GM12874 (cell line): ENCODE results near the gene ACTA1.

ENCODE experiments used
- TF ChIP-seq, protein P1 (sequence below): IDR thresholded peaks from 2 replicates; pipeline ENCODE4 v1.5.1; 2011; ENCODE audit warnings: low read depth, mild to moderate bottlenecking, control low read depth, low read length, moderate library complexity; ENCODE audit not compliant: insufficient read depth

ACTA1 gene

DNA sequence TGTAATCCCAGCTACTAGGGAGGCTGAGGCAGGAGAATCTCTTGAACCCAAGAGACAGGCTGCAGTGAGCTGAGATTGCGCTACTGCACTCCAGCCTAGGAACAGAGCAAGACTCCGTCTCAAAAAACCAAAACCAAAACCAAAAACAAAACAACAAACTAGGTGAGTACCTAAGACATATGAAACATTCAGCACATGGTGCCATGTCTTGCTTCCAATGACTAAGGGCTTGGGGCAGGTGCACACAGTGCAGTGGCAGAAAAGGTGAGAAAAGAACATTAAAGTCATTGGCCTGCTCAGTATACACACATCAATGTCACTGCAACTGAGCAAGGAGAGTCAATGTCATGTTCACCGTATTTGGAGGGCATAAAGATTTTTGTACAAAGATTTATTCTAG, 4.1 kb upstream of the ACTA1 start:
- TF ChIP-seq, protein P1, sequence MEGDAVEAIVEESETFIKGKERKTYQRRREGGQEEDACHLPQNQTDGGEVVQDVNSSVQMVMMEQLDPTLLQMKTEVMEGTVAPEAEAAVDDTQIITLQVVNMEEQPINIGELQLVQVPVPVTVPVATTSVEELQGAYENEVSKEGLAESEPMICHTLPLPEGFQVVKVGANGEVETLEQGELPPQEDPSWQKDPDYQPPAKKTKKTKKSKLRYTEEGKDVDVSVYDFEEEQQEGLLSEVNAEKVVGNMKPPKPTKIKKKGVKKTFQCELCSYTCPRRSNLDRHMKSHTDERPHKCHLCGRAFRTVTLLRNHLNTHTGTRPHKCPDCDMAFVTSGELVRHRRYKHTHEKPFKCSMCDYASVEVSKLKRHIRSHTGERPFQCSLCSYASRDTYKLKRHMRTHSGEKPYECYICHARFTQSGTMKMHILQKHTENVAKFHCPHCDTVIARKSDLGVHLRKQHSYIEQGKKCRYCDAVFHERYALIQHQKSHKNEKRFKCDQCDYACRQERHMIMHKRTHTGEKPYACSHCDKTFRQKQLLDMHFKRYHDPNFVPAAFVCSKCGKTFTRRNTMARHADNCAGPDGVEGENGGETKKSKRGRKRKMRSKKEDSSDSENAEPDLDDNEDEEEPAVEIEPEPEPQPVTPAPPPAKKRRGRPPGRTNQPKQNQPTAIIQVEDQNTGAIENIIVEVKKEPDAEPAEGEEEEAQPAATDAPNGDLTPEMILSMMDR: no peak

DNA sequence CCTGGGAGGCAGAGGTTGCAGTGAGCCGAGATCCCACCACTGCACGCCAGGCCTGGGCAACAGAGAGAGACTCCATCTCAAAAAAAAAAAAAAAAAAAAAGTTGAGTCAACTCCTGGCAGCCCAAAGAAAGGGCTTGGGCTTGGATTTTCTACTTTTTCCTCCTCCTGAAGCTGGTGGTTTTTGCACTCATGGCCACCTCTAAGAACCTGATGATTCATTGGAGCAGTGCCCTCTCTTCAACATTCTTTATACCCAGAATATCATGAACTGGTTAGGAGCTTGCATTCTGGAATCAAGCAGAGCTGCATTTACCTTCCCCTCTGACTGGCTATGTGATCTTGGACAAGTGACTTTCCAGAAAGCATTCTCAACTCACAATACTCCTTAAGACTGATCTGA, 3.5 kb upstream of the ACTA1 start:
- TF ChIP-seq, protein P1: no peak

GRCh38 chr1:229436201-229436600, 2.3 kb upstream of the ACTA1 start:
- TF ChIP-seq, protein P1: no peak

GRCh38 chr1:229434641-229435051, 752 bp upstream of the ACTA1 start:
- TF ChIP-seq, protein P1: no peak

DNA sequence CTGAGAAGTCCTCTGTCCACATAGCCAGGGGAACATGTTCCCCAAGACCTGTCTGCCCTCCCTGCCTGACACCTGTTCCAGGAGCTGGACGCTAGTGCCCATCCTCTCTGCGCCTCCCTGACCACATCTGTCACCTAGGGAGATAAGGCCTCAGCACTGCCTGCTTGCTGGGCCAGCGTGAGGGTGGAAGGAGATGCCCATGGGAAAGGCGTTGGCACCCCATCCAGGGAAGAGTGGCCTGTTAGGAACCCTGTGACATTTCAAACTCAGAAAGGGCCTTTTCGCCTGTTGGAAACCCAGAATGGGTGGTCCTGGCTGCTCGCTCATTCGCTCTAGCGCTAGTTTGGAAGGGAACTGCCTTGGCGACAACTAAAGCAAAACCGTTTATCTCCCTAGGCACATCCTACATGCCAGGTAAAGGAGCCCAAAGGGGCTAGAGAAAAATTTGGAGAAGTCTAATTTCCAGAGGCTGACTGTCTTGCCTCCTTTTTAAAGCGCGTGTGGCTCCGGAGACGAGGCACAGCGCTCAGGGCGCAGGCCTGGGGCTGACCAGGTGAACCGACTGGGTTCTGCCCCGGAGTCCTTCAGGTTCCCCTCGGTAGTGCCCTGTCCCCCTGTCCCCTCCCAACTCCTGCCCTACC, 410 bp downstream of the ACTA1 start:
- TF ChIP-seq, protein P1: no peak

- TF ChIP-seq, protein P1: no peak
These were observed 989 bp downstream of the ACTA1 start for GRCh38 chr1:229432905-229433304.

DNA sequence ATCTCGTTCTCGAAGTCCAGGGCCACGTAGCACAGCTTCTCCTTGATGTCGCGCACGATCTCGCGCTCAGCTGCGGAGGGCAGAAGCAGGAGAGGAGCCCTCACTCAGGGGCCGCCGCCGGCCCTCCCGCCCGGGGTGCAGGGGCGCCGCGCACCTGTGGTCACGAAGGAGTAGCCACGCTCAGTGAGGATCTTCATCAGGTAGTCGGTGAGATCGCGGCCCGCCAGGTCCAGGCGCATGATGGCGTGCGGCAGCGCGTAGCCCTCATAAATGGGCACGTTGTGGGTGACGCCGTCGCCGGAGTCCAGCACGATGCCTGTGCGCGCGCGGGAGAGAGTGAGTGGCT, 1.8 kb downstream of the ACTA1 start:
- TF ChIP-seq, protein P1: no peak
